ENCODE data around the gene FAXDC2. TPM values are rescaled to one million over a fixed set of nuclear protein-coding genes. Genes with fewer than 3 reads are reported as not detected.

FAXDC2 gene
- total and polyA plus RNA-seq, 5 donors, result 12.7 to 34.6 (median 27.6) TPM

DNA sequence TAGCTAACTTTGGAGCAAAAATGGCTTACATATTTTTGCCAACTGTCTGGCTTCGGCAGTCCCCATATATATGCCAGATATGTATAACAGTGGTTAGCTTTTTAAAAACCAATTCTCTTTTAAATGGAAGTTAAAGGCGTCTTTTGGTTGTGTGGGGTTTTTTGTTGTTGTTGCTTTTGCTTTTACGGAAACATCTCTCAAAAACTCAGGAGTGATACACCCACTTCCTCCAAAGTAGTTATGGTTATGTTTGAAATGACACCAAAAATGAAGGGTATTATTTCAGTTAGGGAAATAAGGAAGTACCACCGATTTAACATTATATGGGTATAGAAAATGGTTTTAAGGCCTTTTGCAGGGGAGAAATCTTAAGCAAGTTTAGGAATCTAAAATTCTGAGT, 10.4 kb upstream of the FAXDC2 start:
- DNase-seq (no peak), ATAC-seq (no peak)
- Histone ChIP-seq H3K27me3 (ENCODE audit: control insufficient read depth, insufficient read depth) (no peaks in the 10 kb centered on the region), H3K9me3 (ENCODE audit: control insufficient read depth, low read length) (no peaks in the 10 kb centered on the region), H3K4me3 (ENCODE audit: low read length) (peak overlapping the region; percentile 88), H3K4me1 (ENCODE audit: control insufficient read depth, insufficient read depth, low read length) (peaks cover 4% of the 10 kb centered on the region), H3K27ac (ENCODE audit: low read length) (peak overlapping the region; percentile 65)
- intact Hi-C loops (cut with DNase I), result no loop called here
- WGBS, result 34% methylated on average over 4 of the region's 4 CpGs

DNA sequence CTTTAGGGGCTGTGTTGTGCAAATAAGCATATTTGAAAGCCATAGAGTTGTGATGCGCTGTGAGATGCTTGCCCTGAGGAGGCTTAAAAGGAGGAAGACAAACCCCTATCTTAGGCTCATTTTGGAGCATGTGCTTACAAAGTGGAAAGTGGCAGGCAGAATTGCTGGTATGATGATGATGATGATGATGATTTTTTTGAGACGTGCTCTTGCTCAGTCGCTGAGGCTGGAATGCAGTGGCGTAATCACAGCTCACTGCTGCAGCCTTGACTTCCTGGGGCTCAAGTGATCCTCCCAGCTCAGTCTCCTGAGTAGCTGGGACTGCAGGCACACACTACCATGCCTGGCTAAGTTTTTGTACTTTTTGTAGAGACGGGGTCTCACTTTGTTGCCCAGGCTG, 9.7 kb upstream of the FAXDC2 start:
- WGBS, result 28% methylated on average over 5 of the region's 5 CpGs
- Histone ChIP-seq H3K27ac (ENCODE audit: low read length) (peak overlapping the region; percentile 65), H3K27me3 (ENCODE audit: control insufficient read depth, insufficient read depth) (no peaks in the 10 kb centered on the region), H3K4me3 (ENCODE audit: low read length) (peak overlapping the region; percentile 88), H3K9me3 (ENCODE audit: control insufficient read depth, low read length) (no peaks in the 10 kb centered on the region), H3K4me1 (ENCODE audit: control insufficient read depth, insufficient read depth, low read length) (peaks cover 4% of the 10 kb centered on the region)
- intact Hi-C loops (cut with DNase I), result no loop called here
- DNase-seq (peak; percentile 45 to 65 (median 57)), ATAC-seq (no peak)

DNA sequence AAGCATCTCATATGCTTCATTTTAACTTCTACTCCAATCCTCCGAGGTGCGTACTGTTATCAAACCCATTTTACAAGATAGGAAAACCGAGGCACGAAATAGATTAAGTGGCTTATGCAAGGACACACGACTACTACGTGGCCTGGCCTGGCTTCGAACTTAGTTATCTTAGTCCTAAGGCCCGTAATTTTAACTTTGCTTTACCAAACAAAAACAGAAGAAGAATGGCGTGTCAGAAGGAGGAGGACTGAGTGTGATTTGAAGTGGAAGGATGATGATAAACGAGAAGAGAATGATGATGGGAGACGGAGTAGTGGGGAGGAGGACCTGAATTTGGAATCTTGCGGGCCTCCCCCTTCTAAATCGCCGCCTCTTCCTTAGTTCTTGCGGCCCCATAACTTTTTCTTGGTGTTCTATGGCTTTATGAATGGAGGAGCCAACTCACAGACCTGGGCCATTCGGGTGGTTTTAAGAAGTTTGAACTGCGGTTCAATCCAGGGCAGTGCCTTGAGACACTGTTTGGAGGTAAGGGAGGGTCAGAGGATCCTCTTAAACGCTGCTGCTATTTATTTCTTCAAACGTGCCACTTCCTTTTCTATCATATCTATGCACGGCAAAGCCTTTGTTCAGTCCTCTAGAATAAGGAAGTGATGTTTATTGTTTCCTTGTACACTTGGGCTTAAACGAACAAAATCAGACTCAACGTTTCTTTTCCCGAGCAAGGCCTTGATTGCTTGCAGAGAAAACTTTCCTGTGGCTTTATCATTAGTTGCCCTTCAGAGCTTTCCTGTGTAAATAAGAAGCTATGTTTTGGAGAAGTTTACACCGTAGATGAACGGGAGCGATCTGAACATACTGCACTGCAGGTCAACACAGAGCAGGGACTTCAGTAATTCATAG, 8.8 kb upstream of the FAXDC2 start:
- intact Hi-C loops (cut with DNase I), result loop anchor here in 1 of 4 donors (5.0 kb wide), 1 partner anchor 102 kb away; the partner anchor contains the start of gene LARP1
- WGBS, result 2% methylated on average over 26 of the region's 26 CpGs
- H3K27ac ChIP-seq (ENCODE audit: low read length), result peak overlapping the region; percentile 90
- H3K4me1 ChIP-seq (ENCODE audit: control insufficient read depth, insufficient read depth, low read length), result peaks cover 4% of the 10 kb centered on the region
- no peaks in the 10 kb centered on the region for H3K9me3 ChIP-seq (ENCODE audit: control insufficient read depth, low read length)
- no peaks in the 10 kb centered on the region for H3K27me3 ChIP-seq (ENCODE audit: control insufficient read depth, insufficient read depth)
- peak overlapping the region; percentile 88 for H3K4me3 ChIP-seq (ENCODE audit: low read length)
- DNase-seq, result no peak
- ATAC-seq, result no peak

DNA sequence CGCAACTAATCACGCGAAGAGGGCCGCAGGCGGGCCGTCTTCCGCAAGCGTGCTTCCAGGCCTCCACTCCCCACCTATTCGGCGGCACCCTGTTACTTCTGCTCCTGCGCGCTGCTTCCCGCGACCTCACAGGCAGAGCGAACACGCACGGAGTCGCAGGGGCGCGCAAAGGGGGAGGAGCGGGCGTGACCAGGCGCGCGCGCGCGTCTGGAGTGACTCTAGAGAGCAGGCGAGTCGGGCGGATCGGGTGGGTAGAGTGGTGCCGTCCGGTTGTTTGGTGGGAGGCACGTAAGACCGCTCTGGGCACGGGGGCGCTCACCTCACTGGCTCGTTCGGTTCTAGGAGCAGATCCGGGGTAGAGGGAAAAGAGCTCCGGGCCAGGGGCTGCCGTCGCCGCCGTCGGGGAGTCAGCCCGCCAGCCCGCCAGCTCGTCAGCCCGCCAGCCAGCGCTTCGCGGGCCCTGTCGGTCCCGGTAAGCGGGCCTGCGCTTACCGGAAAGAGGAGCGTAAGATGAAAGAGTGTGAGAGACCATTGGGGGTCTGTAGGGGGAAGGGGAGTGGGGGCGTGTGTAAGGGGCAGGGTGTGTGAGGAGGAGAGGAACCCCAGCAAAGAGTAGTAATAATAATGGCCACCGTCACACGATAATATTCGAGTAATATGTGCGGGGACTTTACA, 8.0 kb upstream of the FAXDC2 start, which contains the start of gene CNOT8:
CNOT8 (plus strand) TSS at position 331 of the 675 bp plus-strand sequence. CDS start 4,652 bp downstream, outside the sequence.
- H3K4me3 ChIP-seq (ENCODE audit: low read length), result peak within 1 kb of the TSS; percentile 88
- peak; percentile 94 to 96 for ATAC-seq
- H3K27ac ChIP-seq (ENCODE audit: low read length), result peak within 1 kb of the TSS; percentile 97
- under 1% methylated on average over 65 of the region's 65 CpGs for WGBS
- intact Hi-C loops (cut with DNase I), result loop anchor here in 1 of 4 donors (5.0 kb wide), 1 partner anchor 101 kb away; the partner anchor contains the start of gene LARP1
- peaks cover 4% of the 10 kb centered on the region for H3K4me1 ChIP-seq (ENCODE audit: control insufficient read depth, insufficient read depth, low read length)
- peak; percentile 99 to 100 (median 99) for DNase-seq
- H3K27me3 ChIP-seq (ENCODE audit: control insufficient read depth, insufficient read depth), result no peaks in the 10 kb centered on the region
- no peaks in the 10 kb centered on the region for H3K9me3 ChIP-seq (ENCODE audit: control insufficient read depth, low read length)

DNA sequence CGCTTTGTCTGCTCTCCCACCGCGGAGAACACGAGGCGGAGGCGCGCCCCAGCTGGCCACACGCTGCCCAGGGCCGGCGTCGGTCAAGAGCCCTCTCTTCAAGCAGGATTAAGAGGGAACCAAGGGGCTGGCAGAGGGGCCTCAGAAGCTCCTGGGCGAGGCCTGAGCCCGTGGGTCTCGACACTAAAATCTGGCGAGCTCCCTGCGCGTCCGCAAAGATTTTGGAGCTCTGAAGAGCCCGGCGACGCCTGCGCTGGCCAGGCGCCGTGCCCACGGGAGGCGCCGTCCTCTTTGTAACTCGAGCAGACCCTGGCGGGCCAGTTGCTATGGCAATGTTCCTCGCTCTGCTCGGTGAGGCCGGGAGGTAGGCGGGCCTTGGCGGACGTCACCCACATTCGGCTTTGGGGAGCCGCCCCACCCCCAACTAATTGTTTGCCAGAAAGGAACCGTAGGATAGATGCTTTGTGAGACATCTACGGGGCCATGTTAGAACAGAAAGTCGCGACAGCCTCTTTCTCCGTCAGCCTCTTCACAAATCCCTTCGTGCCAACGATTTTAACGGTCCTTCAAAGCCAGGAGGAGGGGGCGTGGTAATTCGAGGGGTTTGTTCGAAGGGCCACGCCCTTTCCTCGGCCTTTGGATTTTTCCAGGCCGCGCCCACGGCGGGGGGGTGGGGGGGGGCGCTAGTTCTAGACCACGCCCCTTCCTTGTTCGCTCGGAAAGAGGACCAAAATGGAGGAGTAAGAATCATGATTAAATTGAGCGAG, 7.3 kb upstream of the FAXDC2 start:
- ATAC-seq (peak; percentile 90 to 91), DNase-seq (peak; percentile 98 to 99 (median 98))
- Histone ChIP-seq H3K4me1 (ENCODE audit: control insufficient read depth, insufficient read depth, low read length) (peaks cover 4% of the 10 kb centered on the region), H3K27me3 (ENCODE audit: control insufficient read depth, insufficient read depth) (no peaks in the 10 kb centered on the region), H3K9me3 (ENCODE audit: control insufficient read depth, low read length) (no peaks in the 10 kb centered on the region), H3K27ac (ENCODE audit: low read length) (peak overlapping the region; percentile 97), H3K4me3 (ENCODE audit: low read length) (peak overlapping the region; percentile 88)
- under 1% methylated on average over 59 of the region's 59 CpGs for WGBS
- intact Hi-C loops (cut with DNase I), result loop anchor here in 1 of 4 donors (5.0 kb wide), 1 partner anchor 100 kb away; the partner anchor contains the start of gene LARP1

DNA sequence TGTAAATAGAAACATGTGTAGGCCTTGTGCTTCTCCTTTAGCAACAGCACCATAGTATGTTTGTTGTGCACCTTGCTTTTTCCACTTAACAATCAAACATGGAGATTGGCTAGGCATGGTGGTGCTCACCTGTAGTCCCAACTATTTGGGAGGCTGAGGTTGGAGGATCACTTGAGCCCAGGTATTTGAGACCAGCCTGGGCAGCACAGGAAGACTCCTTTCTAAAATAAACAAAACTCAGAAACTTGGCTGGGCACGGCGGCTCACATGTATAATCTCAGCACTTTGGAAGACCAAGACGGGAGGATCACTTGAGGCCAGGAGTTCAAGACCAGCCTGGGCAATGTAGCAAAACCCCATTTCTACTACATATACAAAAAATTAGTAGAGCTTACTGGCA, 948 bp upstream of the FAXDC2 start:
- Histone ChIP-seq H3K27ac (ENCODE audit: low read length) (no peak overlapping the region), H3K4me1 (ENCODE audit: control insufficient read depth, insufficient read depth, low read length) (peaks cover 3% of the 10 kb centered on the region), H3K4me3 (ENCODE audit: low read length) (no peak overlapping the region), H3K27me3 (ENCODE audit: control insufficient read depth, insufficient read depth) (no peaks in the 10 kb centered on the region), H3K9me3 (ENCODE audit: control insufficient read depth, low read length) (no peaks in the 10 kb centered on the region)
- no peak for DNase-seq
- intact Hi-C loops (cut with DNase I), result no loop called here
- no peak for ATAC-seq
- 86% methylated on average over 3 of the region's 3 CpGs for WGBS

DNA sequence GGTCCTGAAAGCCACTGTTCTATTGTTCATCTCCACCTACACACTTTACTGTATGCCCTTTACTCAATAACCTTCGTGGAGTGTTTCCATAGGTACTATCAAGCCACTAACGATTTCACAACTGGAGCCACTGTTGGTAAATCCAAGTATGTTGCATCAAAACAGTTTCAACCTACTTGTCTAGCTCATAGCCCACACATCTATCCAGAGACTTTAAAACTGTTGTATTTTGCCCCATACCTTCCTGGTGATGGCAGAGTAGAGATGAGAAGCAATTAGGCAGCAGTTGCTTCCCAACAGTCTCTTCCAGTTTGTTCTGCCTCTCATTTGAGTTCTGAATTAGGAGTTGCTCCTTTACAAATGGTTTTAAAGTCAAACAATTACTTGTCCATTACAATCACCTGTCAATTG, 607 bp downstream of the FAXDC2 start:
- 8% methylated on average over 2 of the region's 2 CpGs for WGBS
- H3K4me3 ChIP-seq (ENCODE audit: low read length), result peak overlapping the region; percentile 85
- no peak overlapping the region for H3K27ac ChIP-seq (ENCODE audit: low read length)
- no peaks in the 10 kb centered on the region for H3K9me3 ChIP-seq (ENCODE audit: control insufficient read depth, low read length)
- ATAC-seq (peak; percentile 21 to 48), DNase-seq (no peak)
- no peaks in the 10 kb centered on the region for H3K27me3 ChIP-seq (ENCODE audit: control insufficient read depth, insufficient read depth)
- intact Hi-C loops (cut with DNase I), result no loop called here
- peaks cover 3% of the 10 kb centered on the region for H3K4me1 ChIP-seq (ENCODE audit: control insufficient read depth, insufficient read depth, low read length)

DNA sequence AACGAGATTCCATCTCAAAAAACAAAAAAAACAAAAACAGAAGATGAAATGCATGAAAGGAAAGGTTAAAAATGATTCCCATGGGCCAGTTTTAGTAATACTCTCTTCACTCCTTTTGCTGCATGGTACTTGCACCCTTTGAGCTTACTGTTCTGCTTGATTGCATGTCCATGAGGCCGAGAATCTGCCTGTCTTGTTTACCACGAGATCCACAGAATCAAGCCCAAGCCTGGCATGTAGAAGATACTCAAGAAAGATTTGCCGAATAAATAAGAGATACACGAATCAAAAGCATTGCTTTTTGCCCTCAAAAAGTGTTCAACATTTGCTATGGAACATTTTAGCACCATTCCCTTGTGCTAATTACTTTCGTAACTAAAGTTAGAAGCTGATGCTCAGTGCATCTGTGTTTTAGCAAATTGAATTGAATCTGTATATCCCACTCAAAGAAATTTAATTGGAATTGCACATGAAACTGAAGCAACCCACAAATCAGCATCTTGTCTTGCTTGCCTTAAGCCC, 1.1 kb downstream of the FAXDC2 start:
- H3K4me3 ChIP-seq (ENCODE audit: low read length), result peak overlapping the region; percentile 85
- no peaks in the 10 kb centered on the region for H3K9me3 ChIP-seq (ENCODE audit: control insufficient read depth, low read length)
- no peak overlapping the region for H3K27ac ChIP-seq (ENCODE audit: low read length)
- H3K4me1 ChIP-seq (ENCODE audit: control insufficient read depth, insufficient read depth, low read length), result peaks cover 5% of the 10 kb centered on the region
- intact Hi-C loops (cut with DNase I), result no loop called here
- no peaks in the 10 kb centered on the region for H3K27me3 ChIP-seq (ENCODE audit: control insufficient read depth, insufficient read depth)
- ATAC-seq (no peak), DNase-seq (no peak)
- 47% methylated on average over 6 of the region's 6 CpGs for WGBS

DNA sequence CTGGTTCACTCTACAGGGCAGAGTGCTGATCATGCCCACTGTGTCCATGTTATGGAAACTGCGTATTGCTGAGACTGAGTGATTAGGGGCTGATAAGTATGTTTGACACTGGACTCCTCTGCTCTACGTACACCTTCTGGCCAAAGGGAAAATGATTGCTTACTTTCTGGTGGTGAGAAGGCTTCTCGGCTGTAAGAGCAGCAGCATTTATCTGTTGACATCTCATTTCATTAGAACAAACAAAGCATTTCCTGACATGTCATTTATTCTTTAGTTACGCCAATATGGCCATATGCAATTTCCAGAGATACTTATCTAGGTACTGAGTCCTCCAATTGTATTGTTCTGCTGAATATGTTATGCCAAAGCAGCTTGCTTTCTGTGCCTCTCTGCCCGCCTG, 5.6 kb downstream of the FAXDC2 start:
- peaks cover 4% of the 10 kb centered on the region for H3K4me1 ChIP-seq (ENCODE audit: control insufficient read depth, insufficient read depth, low read length)

DNA sequence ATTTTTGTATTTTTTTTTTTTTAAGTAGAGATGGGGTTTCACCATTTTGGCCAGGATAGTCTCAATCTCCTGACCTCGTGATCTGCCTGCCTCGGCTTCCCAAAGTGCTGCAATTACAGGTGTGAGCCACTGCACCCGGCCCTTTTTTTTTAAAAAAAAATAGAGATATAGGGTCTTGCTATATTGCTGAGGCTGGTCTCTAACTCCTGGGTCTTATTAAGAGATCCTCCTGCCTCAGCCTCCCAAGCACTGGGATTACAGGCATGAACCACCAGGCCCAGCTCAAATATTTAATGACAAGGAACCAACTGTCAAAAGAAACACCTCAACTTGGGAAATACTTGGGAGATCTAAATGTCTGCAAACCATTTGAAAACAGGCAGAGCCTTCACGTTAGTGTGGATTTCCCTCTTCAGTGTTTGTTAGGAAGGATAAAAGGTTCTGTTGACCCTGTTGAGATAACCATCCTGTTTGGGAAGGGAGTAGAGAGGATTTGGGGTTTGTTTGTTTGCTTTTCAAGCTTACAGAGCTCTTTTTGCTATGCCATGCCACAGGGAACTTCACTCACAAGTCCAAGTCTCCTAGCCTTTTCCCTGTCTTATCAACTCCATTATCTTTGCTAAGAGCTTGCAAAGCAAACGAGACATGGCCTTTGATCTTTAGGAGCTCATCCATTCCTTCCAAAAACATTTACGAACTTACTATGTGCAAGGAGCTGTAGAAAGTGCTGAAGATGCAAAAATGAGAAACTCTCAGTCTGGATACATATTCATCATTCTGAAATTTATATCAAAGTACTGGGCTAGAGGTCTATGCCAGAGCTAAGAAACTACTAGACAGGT, 7.5 kb downstream of the FAXDC2 start:
- H3K9me3 ChIP-seq (ENCODE audit: control insufficient read depth, low read length), result no peaks in the 10 kb centered on the region
- DNase-seq (no peak), ATAC-seq (no peak)
- H3K27me3 ChIP-seq (ENCODE audit: control insufficient read depth, insufficient read depth), result no peaks in the 10 kb centered on the region
- intact Hi-C loops (cut with DNase I), result no loop called here
- H3K4me3 ChIP-seq (ENCODE audit: low read length), result no peak overlapping the region
- H3K27ac ChIP-seq (ENCODE audit: low read length), result no peak overlapping the region
- WGBS, result 78% methylated on average over 6 of the region's 6 CpGs
- peaks cover 4% of the 10 kb centered on the region for H3K4me1 ChIP-seq (ENCODE audit: control insufficient read depth, insufficient read depth, low read length)

More for the DNA sequence above, 5.6 kb downstream of the FAXDC2 start:
- H3K9me3 ChIP-seq (ENCODE audit: control insufficient read depth, low read length), result no peaks in the 10 kb centered on the region
- DNase-seq (no peak), ATAC-seq (no peak)
- H3K27me3 ChIP-seq (ENCODE audit: control insufficient read depth, insufficient read depth), result no peaks in the 10 kb centered on the region
- WGBS, result 67% methylated on average over 5 of the region's 5 CpGs
- no peak overlapping the region for H3K27ac ChIP-seq (ENCODE audit: low read length)
- H3K4me3 ChIP-seq (ENCODE audit: low read length), result no peak overlapping the region
- intact Hi-C loops (cut with DNase I), result no loop called here
